UCSD-AML1 (cell line): ENCODE measurements around the gene FAM151A.
A peak's percentile ranks its signal among the peaks of the same experiment; 100 is the strongest.

ENCODE experiments used
- DNase-seq: peaks from one replicate; lab custom pipeline; 2025; ENCODE audit not compliant: unreplicated experiment; lab: John Stamatoyannopoulos, UW

FAM151A gene

DNA sequence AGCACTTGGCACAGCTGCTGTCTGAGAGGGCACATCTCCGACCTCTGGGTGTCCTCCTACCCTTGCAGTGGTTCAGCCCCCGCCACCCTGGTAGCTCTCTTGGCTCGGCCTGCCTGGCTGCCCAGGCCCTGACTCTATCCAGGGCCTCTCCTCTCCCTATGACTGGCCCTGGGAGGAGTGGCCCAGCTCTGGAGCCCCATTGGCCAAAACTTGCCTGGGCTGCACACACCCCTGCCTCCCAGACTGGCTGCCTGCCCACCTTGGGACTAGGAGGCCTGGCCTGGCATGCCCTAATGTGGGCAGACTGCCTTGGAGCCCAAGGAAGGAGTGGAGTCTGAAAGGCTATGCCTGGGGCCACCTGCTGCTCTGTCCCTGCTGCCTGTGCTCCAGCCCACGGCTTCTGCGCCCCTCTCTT, 41.7 kb downstream of the FAM151A start:
- no peak for DNase-seq

DNA sequence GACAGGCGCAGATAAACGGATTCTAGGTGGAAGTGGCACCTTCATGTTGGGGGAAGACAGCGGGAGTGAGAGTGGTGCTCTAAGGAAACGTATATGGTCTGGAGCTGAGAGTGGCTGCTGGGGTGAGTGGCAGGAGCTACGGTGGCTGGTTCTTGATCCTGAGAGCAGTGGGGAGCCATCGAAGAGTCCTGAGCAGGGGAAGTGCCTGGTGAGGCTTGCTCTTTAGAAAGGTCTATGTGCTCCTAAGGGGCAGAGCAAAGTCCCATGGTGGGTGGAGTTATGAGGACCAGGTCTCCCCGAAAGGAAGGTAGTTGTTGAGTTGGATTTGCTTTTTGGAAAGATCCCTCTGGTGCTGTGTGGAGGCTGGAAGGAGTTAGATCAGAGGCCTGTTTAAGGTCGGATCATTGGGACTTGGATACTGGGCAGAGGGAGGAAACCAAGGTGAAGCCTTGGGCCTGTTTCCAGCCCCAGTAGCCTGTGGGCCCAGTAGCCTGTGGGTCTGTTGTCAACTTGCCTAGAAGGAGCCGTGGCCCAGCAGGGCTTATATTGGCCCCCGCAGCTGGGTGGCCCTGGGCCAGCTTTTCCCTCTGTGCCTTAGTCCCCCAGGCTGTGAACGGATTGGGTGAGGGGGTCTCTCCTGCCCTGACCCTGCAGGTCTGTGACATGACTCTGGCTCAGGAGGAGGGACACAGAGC, 42.3 kb downstream of the FAM151A start:
- DNase-seq, result no peak

DNA sequence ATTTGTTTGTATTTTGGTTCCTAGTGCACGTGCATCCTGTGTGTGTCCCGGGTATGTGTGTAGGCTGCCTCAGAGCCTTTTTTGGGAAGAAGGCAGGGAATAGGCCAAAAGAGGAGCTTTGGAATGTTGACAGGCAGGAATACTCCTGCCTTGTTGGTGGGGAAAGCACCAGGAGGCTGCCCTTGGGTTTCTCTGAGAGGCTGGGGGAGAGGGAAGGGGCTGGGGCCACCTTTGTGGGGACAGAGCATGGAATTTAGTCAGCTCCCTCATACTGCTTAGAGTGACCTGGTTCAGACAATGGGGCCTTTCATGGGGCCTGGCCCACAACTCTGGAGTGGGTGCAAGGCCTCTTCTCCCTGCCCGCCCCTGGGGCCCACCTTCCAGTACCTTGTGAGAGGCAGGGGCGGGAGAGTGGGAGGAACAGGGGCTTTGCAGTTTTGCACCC, 44.0 kb downstream of the FAM151A start:
- DNase-seq, result no peak

DNA sequence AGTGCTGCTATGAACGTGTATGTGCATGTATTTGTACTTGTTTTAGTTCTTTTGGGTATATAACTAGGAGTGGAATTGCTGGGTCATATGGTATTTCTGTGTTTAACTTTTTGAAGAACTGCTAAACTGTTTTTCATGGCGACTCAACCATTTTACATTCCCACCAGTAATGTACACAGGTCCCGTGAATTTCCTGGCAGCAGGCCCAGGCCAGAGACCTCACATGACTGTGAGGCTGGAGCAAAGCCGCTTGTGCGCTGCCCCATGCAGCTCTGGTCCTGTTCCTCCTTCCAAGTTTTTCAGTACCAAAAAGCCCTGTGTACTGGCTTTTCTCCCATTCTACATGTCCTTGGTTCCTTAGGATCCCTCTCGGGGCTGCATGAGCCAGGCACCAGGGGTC, 45.7 kb downstream of the FAM151A start:
- DNase-seq, result no peak

DNA sequence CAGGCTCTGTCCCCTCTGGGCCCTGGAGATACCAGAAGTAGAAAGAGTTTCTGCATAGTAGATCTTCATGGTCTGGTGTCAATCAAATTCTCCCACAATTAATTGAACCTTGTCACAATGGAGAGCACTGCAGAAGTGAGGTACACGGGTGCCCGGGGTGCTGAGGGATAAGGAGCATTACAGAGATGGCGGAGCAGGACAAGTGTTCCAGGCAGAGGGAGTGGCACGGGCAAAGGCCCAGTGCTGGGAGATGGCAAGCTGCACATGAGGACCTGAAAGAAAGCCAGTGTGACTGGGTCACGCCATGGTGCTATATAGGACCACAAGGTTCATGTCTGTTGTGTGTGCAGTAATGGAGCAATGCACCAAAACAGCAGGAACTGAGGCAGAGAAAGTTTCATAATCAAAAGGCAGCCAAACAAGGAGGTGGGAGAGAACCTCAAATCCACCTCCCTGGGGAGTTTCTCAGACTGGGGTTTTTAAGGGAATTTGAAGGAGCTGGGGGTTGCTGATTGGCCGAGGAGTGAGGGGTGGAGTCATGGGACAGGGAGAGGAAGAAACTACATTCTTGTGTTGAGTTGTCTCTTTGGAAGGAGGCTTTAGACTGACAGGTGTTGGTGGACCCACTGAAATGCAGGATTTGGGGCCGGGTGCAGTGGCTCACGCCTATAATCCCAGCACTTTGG, 47.6 kb downstream of the FAM151A start:
- DNase-seq, result no peak

DNA sequence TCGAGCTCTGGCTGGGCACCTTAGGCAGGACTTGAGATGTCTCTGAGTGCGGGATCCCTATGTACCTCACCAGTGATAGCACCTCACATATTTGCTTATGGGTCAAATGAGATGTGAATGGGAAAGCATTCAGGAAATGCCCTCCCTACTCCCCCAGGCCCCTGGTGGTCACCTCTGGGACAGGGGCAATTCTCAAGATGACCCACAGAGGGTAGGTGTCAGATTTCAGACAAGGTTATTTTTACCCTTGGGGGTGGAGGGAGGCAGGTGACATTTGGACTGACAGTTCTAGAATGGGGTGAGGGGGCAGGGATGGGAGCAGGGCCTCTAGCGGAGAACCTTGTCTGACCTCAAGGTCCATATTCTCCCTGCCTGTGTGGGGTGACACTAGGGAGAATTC, 48.2 kb downstream of the FAM151A start:
- no peak for DNase-seq

DNA sequence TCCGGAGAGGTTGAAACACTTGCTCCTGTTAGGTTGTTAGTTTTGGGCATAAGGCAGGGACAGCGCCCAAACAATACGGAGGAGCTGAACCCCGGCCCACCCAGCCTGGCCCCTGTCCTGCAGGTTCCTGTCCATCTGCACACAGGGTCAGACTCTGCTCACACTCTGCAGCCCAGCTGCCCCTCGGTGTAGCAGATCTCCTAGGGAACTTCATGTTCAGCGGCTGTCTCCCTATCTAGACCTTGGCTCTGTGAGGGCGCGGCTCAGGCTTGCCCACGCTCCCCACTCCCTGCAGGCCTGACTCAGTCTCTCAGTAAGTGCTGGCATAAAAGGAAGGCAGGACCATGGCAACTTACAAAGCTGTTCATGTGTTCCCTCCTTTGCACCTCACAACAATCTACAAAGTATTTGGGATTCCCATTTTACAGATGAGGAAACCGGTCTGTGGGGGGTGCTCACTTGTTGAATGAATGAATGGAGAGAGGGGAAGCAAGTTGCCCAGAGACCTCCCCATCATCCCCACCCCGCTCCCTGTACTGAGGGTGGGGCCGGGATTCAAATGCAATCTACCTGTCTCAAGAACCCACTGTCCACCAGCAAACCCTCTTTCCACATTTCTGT, 49.1 kb downstream of the FAM151A start:
- DNase-seq, result no peak

DNA sequence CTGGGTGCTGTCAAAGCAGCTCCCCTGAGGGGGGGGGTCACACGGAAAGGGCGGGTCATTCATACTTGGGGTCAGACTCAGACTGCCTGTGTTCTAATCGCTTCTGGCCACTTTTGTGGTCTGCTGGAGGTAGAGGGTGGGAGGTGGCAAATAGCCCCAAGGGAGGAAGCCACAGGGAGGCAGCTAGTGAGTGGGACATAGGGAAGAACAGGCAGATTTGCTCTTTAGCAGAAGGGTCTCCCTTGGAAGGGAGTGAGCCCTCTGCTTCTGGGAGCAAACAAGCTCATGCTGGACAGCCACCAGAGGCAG, 50.8 kb downstream of the FAM151A start:
- DNase-seq, result no peak

DNA sequence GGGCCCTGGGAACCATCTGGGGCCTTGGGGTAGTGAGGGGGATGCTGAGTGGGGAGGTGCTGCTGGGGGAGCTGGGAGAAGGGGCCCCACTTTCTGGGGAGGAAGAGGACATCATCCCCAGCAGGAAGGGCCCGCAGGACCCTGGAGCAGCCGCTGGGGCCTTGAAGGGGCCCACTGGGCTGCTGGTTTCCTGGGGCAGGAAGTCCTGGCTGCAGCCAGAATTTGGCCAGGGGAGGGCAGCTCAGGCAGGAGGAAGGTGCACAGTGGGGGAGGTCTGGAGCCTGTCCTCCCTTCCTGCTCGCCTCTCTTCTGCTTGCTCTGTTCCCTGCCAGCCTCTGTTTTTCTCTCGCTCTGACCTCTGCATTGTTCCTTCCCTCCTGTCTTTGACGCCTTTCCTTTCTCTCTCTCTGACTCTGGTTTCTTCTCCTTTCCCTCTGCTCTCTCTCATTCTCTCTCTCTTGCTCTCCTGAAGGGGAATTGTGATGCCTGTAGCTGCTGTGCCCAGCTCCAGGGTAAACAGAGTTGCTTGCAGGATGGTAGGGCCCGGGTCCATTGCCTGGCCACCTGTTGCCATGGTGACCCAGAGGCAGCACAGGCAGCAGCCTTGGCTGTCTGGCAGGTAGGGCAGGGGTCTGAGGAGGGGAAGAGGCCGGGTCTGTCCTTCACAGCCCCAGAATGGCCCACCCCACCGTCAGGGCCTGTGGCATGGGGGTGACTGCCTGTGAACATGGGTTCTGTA, 51.4 kb downstream of the FAM151A start:
- peak; percentile 74 for DNase-seq

DNA sequence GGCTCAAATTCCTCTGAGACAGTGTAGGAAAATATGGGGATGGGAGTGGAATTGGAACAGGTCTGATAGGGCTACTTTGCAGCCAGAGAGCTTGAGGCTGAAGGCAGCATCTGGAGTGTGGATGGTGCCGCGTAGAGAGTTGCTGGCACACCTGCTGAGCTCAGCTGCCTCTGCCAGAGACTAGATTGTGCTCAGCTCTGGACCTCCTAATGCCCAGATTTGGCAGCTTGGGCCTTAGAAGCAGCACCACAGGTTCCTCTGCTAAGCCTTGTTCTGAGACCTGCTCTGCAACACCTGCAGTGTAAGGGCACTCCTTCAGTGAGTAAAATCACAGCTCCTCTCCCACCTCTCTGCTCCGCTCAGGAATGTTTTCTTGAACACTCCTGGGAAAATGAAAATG, 52.0 kb downstream of the FAM151A start:
- no peak for DNase-seq

DNA sequence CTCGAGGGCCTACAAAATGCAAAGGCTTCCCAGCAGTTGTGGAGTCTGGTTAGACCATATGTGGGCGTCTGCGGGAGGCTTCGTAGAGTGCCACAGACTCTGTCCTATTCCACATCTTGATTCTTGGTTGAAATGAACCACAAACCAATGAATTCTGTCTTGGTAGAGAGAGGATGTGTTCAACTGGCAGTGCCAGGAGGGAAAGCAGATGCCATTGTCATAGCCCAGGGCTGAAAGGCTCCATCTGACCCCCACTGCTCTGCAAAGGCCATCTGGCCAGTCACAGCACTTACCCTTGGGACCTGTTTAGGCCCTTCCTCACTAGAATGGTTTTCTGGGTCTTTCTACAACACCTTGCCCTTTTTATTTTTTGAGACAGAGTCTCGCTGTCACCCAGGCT, 53.2 kb downstream of the FAM151A start:
- DNase-seq, result no peak

DNA sequence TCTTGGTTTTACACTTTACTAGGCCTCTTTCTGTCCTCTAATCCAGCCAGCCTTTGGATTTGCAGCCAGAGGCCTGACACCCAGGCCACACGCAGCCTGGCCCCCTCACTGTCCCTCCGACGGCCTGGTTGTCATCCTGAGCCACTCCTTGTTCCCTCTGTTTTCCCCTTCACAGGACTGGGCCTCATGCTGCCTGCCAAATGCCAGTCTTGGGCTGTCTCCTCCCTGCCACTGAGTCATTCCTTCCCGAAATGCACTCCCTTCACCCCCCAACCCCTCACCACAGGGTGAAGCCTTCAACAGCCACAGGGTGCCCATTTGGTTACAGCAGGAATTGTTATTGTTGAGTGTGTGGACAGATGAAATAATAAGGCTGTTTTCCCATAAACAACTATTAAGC, 54.0 kb downstream of the FAM151A start:
- no peak for DNase-seq

DNA sequence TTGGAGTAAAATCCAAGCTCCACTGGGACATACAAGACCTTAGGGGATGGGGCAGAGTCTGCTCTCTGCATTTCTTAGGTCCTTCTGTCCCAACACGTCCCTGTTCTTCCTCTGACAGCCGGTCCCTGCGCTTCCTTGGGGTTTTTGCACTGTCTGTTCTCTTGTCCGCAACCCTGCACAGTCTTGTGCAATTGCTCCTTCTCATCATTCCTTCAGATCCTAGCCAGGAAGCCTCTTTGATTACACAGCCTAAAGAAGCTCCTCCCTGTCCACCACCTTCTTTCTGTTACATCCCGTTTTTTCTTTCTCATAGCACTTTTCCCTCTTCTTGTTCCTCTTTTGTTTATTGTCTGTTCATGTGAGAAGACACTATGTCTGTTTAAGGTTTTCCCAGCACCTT, 55.4 kb downstream of the FAM151A start:
- DNase-seq, result no peak

DNA sequence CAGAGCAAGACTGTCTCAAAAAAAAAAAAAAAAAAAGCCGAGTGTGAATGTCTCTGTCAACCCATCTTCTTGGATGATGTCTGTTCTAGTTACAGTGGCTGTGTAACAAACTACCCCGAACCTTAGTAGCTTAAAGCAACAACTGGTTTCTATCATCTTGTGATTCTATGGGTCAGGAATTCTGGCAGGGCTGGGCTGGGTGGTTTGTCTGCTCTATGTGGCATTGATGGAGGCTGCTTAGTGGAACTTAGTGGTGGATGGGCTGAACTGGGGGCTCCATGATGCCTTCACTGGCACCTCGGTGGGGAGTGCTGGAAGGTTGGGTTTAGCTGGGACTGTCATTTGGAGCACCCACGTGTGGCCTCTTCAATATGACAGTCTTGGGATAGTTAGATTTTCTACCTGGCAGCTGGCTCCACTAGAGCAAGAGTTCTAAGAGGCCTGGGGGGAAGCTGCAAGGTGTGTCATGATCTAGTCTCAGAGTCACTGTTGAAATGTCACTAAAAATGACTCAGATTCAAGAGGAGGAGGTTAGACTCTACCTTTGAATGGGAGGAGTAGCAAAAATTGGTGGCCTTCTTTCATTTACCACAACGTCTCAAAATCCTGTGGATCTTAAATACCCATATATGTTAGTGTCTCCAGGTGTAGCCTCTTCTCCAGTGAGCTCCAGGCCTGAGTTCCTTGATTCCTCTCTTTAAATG, 56.7 kb downstream of the FAM151A start:
- no peak for DNase-seq

DNA sequence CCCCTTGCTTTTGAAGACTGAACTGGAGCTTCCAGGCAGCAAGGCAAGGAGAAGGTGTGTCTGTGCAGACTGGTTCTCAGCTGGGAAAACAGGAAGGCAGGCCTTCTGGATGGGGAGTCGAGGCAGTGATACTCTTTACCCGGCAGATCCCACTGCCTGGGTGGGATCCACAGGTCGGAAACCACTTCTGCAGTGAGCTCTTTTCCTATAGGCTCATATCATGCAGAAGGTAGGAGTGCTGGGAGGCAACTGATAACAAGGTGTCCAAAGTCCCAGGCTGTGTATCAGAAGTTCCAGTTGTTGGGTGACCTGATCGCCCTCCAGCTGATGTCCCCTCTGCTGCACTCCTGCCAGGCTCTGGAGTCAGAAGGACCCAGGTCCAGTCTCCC, 58.2 kb downstream of the FAM151A start:
- no peak for DNase-seq

DNA sequence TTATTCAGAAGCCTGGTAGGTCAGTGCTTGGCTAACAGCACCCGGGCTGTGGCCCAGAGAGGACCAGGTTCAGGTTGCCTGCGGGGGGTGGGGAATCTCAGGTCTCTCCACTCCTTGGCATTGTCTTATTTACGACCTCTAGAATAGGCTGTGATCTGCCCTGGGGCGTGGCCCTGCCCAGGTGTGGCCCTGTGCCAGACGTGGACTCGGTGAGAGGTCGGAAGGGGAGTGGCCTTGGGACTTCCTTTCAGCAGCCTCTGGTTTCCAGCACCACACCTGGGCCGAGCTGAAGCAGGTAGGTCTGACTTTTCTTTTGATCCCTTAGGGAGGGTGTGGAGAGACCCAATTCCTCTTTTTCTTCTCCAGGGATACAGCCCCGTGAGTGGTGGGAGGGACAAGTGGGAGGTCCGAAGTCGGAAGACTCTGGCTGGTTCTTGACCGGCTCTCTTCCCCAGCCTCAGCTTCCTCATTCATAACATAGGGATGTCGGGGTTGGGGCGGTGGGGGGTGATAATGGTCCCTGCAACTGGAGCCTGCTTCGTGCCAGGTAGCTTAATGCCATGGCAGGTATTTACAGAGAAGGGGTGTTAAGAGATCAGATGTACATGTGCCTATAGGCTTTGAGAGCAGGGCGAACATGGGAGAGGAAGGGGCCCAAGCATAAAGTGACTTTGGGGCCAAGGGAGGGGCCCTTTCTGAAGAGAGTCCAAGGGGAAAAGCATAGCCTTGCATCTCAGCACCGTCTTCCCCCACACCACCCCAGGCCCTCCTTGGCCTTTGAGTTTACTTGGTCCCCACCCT, 58.8 kb downstream of the FAM151A start:
- no peak for DNase-seq

DNA sequence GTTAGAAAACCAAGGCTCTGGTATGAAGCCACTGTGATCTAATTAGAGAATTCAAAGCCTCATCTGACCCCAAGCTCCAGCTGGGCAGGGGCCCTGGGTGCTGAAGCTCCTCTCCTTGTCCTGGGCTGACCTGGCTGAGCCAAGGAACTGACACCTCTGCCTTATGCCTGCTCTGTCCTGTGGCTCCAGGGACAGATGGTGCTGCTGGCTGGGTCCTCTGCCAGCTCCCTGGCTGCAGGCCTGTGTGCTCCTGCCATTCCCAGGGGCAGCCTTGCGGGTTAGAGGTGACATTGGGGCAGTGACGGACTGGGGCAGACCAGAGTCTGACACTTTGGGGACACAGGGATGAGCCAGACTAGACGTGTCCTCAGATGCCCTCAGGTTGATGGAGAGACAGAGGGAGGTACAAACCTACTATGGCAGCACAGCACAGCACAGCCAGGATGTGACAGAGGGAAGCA, 63.5 kb downstream of the FAM151A start:
- no peak for DNase-seq
